MM.1S (cell line): ENCODE results near the gene NRM.

Source experiments
- EZH2 ChIP-seq: fragments of 300-600 bp; sonication (generic); optimal IDR thresholded peaks from 2 replicates; pipeline ENCODE3; 2017; ENCODE audit warnings: low read depth, mild to moderate bottlenecking, antibody characterized with exemption, low read length, mixed read lengths
- EZH2phosphoT487 ChIP-seq: fragments of 300-600 bp; sonication (generic); IDR thresholded peaks from 2 replicates; pipeline ENCODE4 v1.6.1; 2018; ENCODE audit warnings: antibody characterized with exemption, low read length
- TF ChIP-seq, protein P1 (sequence below): fragments of 300-600 bp; sonication (generic); IDR thresholded peaks from 2 replicates; pipeline ENCODE4 v1.5.1; 2016; ENCODE audit warnings: antibody characterized with exemption, low read length, mixed read lengths

DNA sequence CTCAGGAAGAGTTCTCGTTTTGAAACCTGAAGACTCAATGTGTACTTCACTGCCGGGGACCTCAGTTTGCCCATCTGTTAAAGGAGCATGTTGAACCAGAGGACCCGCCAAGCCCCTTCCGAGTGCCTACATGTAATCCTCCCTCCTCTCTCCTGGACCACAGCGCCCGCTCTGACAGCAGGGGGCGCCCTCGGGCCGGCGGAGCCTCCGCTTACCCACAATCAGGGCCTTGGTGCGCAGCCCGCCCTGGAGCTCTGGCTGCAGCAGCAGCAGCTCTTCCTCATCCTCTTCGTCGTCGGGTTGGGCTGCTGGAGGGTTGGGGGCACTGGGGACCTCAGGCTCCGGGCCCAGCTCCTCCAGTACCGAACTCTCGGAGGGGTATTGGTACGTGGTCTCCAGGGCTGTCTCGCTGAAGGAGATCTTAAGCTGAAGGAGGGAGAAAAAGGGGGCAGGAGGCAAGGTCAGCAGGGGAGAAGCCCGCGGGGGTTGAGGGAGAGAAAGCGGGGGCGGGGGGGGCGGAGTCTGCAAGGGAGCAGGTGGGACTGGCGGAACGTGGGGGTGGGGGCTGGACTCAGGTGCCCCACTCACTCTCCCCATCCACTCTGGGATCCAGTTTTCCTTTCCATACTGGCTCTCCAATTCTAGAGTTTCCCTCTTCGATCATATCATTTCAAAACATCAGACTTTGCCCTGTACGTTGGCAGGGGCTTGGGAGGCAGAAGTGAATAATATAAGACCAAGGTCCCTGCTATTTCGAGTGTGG, 11.6 kb downstream of the NRM start:
- TF ChIP-seq, protein P1, sequence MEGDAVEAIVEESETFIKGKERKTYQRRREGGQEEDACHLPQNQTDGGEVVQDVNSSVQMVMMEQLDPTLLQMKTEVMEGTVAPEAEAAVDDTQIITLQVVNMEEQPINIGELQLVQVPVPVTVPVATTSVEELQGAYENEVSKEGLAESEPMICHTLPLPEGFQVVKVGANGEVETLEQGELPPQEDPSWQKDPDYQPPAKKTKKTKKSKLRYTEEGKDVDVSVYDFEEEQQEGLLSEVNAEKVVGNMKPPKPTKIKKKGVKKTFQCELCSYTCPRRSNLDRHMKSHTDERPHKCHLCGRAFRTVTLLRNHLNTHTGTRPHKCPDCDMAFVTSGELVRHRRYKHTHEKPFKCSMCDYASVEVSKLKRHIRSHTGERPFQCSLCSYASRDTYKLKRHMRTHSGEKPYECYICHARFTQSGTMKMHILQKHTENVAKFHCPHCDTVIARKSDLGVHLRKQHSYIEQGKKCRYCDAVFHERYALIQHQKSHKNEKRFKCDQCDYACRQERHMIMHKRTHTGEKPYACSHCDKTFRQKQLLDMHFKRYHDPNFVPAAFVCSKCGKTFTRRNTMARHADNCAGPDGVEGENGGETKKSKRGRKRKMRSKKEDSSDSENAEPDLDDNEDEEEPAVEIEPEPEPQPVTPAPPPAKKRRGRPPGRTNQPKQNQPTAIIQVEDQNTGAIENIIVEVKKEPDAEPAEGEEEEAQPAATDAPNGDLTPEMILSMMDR: peak; percentile 96
- TF ChIP-seq EZH2 (no peak), EZH2phosphoT487 (no peak)
